GM10248 (cell line): ENCODE results near the gene OGFOD2.

ENCODE experiments used
- CTCF ChIA-PET: fragments of 300-600 bp; sonication (Branson Sonifier 250); formaldehyde crosslinking; extraction: SDS; loops from one replicate; lab custom pipeline; 2021; ENCODE audit warnings: antibody characterized with exemption; lab: Yijun Ruan, JAX
- POLR2A ChIA-PET: fragments of 350-650 bp; sonication (Branson Sonifier 250); formaldehyde crosslinking; extraction: SDS; loops from one replicate; lab custom pipeline; 2020; ENCODE audit warnings: antibody characterized with exemption; lab: Yijun Ruan, JAX
- DNase-seq: peaks from one replicate; pipeline ENCODE4 v3.0.0; 2012; ENCODE audit errors: extremely low spot score
- TF ChIP-seq, protein P1 (sequence below): IDR thresholded peaks from 2 replicates; pipeline ENCODE4 v1.5.1; 2012; ENCODE audit warnings: mild to moderate bottlenecking, low read depth; ENCODE audit errors: extremely low read depth, missing control alignments, control extremely low read depth

OGFOD2 gene

DNA sequence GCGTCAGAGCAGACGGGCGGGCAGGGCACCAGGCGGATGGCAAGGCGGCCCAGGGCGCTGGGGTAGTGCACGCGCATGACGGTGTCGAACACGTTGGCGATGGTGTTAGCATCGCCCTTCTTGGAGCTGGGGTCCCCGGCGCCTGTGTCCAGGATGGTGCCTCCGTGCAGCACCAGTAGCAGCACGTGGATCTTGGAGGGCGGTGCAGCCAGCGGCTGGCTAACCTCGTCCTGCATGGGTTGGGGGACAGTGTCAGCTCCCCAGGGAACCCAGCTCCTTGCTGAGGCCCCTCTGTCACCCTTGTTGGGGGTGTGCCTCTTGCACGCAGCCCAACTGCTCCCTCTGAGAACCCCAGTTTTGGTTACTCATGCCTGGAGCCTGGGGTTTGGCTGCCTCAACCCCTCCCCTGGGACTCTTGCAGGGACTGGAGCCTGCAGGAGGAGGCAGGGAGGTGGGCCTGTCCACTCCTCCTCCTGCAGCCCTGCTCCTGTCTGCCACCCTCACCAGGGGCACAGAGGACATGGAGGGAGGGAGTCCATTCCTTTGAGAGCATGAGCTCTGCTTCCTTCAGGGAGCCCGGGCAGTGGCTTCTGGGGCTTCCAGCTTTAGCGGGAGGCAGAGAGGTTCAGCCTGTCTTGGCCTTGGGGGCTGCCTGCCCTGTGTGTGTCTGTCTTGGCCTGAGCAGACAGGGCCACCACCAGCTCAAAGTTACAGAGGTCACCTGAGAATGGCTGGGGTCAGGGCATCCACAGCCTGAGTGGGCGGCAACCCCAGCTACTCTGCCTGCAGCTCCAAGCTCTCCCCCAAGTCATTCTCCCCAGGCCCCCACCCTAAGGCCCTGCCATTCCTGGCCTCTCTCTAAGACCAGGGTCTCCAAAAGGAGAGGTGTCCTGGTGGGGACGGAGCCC lies 22.6 kb downstream of the OGFOD2 start:
- TF ChIP-seq, protein P1, sequence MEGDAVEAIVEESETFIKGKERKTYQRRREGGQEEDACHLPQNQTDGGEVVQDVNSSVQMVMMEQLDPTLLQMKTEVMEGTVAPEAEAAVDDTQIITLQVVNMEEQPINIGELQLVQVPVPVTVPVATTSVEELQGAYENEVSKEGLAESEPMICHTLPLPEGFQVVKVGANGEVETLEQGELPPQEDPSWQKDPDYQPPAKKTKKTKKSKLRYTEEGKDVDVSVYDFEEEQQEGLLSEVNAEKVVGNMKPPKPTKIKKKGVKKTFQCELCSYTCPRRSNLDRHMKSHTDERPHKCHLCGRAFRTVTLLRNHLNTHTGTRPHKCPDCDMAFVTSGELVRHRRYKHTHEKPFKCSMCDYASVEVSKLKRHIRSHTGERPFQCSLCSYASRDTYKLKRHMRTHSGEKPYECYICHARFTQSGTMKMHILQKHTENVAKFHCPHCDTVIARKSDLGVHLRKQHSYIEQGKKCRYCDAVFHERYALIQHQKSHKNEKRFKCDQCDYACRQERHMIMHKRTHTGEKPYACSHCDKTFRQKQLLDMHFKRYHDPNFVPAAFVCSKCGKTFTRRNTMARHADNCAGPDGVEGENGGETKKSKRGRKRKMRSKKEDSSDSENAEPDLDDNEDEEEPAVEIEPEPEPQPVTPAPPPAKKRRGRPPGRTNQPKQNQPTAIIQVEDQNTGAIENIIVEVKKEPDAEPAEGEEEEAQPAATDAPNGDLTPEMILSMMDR = no peak
- ChIA-PET CTCF (interaction anchor here (0.9 to 1.0 kb wide), 2 partner anchors 8 to 10 kb away, joined by 3 to 4 read pairs; no protein-coding TSS in a partner anchor), POLR2A (no interaction called here)
- no peak for DNase-seq

DNA sequence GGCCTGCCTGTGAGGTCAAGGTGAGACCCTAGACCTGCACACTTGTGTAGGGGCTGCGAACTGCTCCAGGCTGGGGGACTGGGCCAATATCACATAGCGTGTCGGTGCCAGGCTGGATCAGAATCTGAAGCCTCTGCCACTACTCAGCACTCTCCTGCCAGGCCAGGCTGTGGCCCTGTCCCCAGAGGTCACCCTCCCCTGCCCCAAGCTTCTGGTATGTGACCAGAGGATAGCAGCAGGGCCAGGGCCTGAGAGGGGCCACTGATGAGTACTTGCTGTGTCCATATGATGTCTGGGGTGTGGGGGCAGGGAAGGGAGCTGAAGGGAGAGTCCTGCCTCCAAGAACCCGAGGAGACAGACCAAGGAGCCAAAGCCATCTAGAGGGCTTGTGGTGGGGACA lies 23.3 kb downstream of the OGFOD2 start:
- ChIA-PET CTCF (interaction anchor here (0.9 to 1.0 kb wide), 2 partner anchors 9 to 11 kb away, joined by 3 to 4 read pairs; no protein-coding TSS in a partner anchor), POLR2A (no interaction called here)
- TF ChIP-seq, protein P1 = no peak
- no peak for DNase-seq

DNA sequence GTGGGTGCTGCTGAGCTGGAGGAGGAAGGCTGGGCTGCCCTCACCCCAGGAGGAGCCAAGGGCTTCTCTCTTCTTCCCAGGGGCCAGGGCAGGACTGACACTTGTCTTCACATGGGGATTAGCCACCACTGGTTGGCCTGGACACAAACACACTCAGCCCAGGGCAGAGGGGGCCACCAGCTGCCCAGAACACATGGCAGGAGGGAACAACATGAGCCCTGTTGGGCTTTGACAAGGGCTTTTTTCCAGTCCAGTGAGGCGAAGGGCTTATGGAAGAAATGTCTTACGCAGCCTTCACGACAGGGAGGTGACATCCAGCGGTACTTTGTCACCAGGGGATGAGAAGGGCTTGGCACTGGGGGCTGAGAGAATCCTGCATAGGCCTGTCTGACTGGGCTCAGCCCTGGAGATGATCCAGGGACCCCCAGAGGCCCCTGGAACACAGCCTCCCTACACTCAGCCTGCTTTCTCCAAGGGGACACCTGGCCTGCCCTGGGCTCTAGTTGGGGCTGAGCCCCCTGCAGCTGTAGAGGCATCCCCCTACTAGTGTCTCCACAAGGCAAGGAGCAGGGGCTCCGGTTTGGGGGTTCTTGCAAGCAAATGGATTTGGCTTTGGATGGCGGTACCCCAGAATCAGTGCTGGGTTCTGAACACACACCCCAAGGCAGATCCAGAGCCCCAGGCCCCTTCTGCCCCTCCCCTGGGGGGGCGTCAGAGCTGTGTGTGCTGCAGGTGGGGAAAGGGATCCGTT lies 24.3 kb downstream of the OGFOD2 start:
- ChIA-PET CTCF (interaction anchor here (1.3 kb wide), 1 partner anchor 239 kb away, joined by 3 read pairs; no protein-coding TSS in a partner anchor), POLR2A (no interaction called here)
- DNase-seq = no peak
- TF ChIP-seq, protein P1 = no peak

DNA sequence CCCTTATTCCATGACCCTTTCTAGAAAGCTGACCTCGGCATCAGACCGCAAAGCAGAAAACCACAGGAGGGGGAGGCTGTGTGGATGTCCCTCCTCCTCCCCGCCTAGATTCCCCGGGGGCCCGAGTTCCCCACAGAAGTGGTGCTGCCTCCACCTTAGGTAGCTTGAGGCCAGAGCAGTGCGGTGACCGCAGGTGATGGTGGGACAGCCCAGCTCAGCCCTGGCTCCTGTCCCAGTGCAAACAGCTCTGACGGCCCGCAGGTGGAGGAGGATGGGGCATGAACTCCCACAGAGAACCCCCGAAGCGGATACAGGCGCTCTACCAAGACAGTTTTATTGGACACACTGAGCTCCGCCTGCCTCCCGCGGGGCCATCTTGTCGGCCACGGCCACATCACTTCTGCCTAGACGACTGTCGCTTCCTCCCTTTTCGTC lies 25.0 kb downstream of the OGFOD2 start:
- TF ChIP-seq, protein P1 = no peak
- ChIA-PET CTCF (interaction anchor here (1.1 to 1.3 kb wide), 2 partner anchors 26 to 238 kb away, joined by 3 read pairs; no protein-coding TSS in a partner anchor), POLR2A (no interaction called here)
- no peak for DNase-seq

DNA sequence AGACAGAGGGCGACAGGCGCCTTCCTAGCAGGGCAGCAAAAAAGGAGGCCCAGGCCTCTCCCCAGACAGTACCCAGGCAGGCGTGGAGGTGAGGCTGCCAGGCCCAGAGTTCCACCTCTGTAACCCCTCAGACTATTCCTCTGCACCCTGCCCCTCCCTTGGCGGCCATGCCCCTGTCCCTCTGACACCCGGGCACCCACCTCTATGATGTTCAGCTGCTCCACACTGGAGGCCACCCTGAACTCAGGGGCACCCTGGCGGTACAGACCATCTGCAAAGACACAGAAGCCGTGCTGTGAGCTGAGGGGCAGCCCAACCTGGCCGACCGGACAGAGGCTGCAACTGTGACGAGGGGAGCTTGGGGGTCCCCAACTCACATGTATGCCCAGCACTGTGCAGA lies 25.5 kb downstream of the OGFOD2 start:
- TF ChIP-seq, protein P1 = no peak
- CTCF ChIA-PET = interaction anchor here (1.1 to 1.3 kb wide), 2 partner anchors 25 to 238 kb away, joined by 3 read pairs; no protein-coding TSS in a partner anchor
- no peak for DNase-seq
- POLR2A ChIA-PET = no interaction called here

DNA sequence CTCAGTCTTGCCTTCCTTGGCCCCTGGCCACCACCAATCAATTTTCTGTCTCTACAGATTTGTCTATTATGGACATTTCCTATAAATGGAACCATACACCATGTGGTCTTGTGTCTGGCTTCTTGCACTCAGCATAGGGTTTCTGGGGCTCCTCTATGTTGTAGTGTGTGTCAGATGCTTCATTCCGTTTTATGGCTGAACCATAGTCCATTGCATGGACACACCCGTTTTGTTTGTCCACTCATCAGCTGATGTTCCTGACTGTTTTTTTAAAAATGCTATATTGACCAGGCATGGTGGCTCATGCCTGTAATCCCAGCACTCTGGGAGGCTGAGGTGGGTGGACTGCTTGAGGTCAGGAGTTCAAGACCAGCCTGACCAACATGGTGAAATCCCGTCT lies 26.4 kb downstream of the OGFOD2 start:
- ChIA-PET POLR2A (no interaction called here), CTCF (interaction anchor here (1.0 kb wide), 1 partner anchor 9 kb away, joined by 3 read pairs; no protein-coding TSS in a partner anchor)
- DNase-seq = no peak
- TF ChIP-seq, protein P1 = no peak
